Measurements from ENCODE around the gene RHOF.
A peak's percentile ranks its signal among the peaks of the same experiment; 100 is the strongest.
"Not testable (repeated sequence)": the region's sequence is repeated elsewhere in the genome, so short reads cannot be mapped to it uniquely, and the experiment has no call there.

Gene RHOF

GRCh38 chr12:121792607-121793439, 665 bp downstream of the RHOF start:
- no peak for DNase-seq (ENCODE audit: low read depth)

- no peak for DNase-seq (ENCODE audit: low read depth)
These were observed 1.6 kb downstream of the RHOF start for GRCh38 chr12:121791671-121792551.

GRCh38 chr12:121790785-121791184, 2.7 kb downstream of the RHOF start:
- DNase-seq (ENCODE audit: low read depth) = not testable (repeated sequence)

GRCh38 chr12:121789800-121790728, 3.4 kb downstream of the RHOF start:
- DNase-seq (ENCODE audit: low read depth) = no peak

GRCh38 chr12:121789233-121789781, 4.2 kb downstream of the RHOF start:
- DNase-seq (ENCODE audit: low read depth) = no peak

GRCh38 chr12:121788176-121788818, 5.2 kb downstream of the RHOF start:
- DNase-seq (ENCODE audit: low read depth) = no peak

GRCh38 chr12:121787063-121788025, 6.1 kb downstream of the RHOF start:
- DNase-seq (ENCODE audit: low read depth) = no peak

- DNase-seq (ENCODE audit: low read depth) = peak; percentile 76
These were observed 7.1 kb downstream of the RHOF start for GRCh38 chr12:121786440-121786825.

- peak; percentile 87 for DNase-seq (ENCODE audit: low read depth)
These were observed 9.0 kb downstream of the RHOF start for GRCh38 chr12:121784460-121784859.

GRCh38 chr12:121783766-121784165, 9.7 kb downstream of the RHOF start:
- DNase-seq (ENCODE audit: low read depth) = no peak

GRCh38 chr12:121781998-121782979, 11.2 kb downstream of the RHOF start:
- DNase-seq (ENCODE audit: low read depth) = no peak

- no peak for DNase-seq (ENCODE audit: low read depth)
These were observed 11.9 kb downstream of the RHOF start for GRCh38 chr12:121781484-121781997.

- no peak for DNase-seq (ENCODE audit: low read depth)
These were observed 13.1 kb downstream of the RHOF start for GRCh38 chr12:121780429-121780828.

GRCh38 chr12:121779422-121779895, 14.0 kb downstream of the RHOF start:
- no peak for DNase-seq (ENCODE audit: low read depth)

- DNase-seq (ENCODE audit: low read depth) = no peak
These were observed 14.7 kb downstream of the RHOF start for GRCh38 chr12:121778567-121779421.

- no peak for DNase-seq (ENCODE audit: low read depth)
These were observed 17.0 kb downstream of the RHOF start for GRCh38 chr12:121776190-121777098.
